Mesothelial cell of epicardium (in vitro differentiated cells): Measurements from ENCODE around the gene DNAH7. TPM values are rescaled to one million over a fixed set of nuclear protein-coding genes. Genes with fewer than 3 reads are reported as not detected.

Experiments
- DNase-seq, 2 experiments: peaks; one replicate each; pipeline ENCODE4 v3.0.0; 2021; ENCODE audit warnings: low spot score in 2 of 2; ENCODE audit not compliant: unreplicated experiment in 2 of 2
- H3K27ac Mint-ChIP-seq: 2 replicates; pipeline ENCODE4 v1.8.0; 2021; ENCODE audit warnings: mixed read lengths
- H3K27me3 Mint-ChIP-seq: 2 replicates; pipeline ENCODE4 v1.8.0; 2021; ENCODE audit warnings: low read depth, mixed read lengths
- H3K36me3 Mint-ChIP-seq: 2 replicates; pipeline ENCODE4 v1.8.0; 2021; ENCODE audit warnings: mixed read lengths
- H3K4me1 Mint-ChIP-seq: 2 replicates; pipeline ENCODE4 v1.8.0; 2021; ENCODE audit warnings: mixed read lengths
- H3K4me3 Mint-ChIP-seq: 2 replicates; pipeline ENCODE4 v1.8.0; 2021; ENCODE audit warnings: mild to moderate bottlenecking, moderate library complexity, mixed read lengths
- H3K9me3 Mint-ChIP-seq: 2 replicates; pipeline ENCODE4 v1.8.0; 2021; ENCODE audit warnings: mixed read lengths
- CTCF ChIP-seq: fragments of 200-600 bp; sonication (generic); IDR thresholded peaks from one replicate; pipeline ENCODE4 v1.5.0; 2021; ENCODE audit warnings: antibody characterized with exemption; ENCODE audit not compliant: unreplicated experiment
- total RNA-seq: library from RNA; stranded (reverse); gene quantifications from 3 replicates; pipeline ENCODE4 v1.2.1, GENCODE V29; 2021

Gene DNAH7
- total RNA-seq, 1 donor from 2014 or later, result 0.63 TPM

- Mint-ChIP-seq H3K36me3 (no peaks in the 10 kb centered on the region), H3K4me3 (no peak overlapping the region), H3K27ac (no peak overlapping the region), H3K27me3 (no peaks in the 10 kb centered on the region), H3K4me1 (peaks cover 15% of the 10 kb centered on the region), H3K9me3 (no peaks in the 10 kb centered on the region)
- no peak for DNase-seq
- no peak for TF ChIP-seq CTCF
These were observed 205.5 kb downstream of the DNAH7 start for GRCh38 chr2:195863121-195863520.

GRCh38 chr2:195861821-195862220, 206.8 kb downstream of the DNAH7 start:
- no peak overlapping the region for H3K27ac Mint-ChIP-seq
- no peak overlapping the region for H3K4me3 Mint-ChIP-seq
- H3K36me3 Mint-ChIP-seq, result no peaks in the 10 kb centered on the region
- H3K9me3 Mint-ChIP-seq, result no peaks in the 10 kb centered on the region
- TF ChIP-seq CTCF, result no peak
- no peaks in the 10 kb centered on the region for H3K27me3 Mint-ChIP-seq
- no peak for DNase-seq
- peaks cover 15% of the 10 kb centered on the region for H3K4me1 Mint-ChIP-seq

GRCh38 chr2:195859513-195859912, 209.1 kb downstream of the DNAH7 start:
- Mint-ChIP-seq H3K27me3 (no peaks in the 10 kb centered on the region), H3K9me3 (no peaks in the 10 kb centered on the region), H3K36me3 (no peaks in the 10 kb centered on the region), H3K27ac (no peak overlapping the region), H3K4me3 (no peak overlapping the region), H3K4me1 (peaks cover 15% of the 10 kb centered on the region)
- no peak for TF ChIP-seq CTCF
- DNase-seq, result no peak

- H3K36me3 Mint-ChIP-seq, result no peaks in the 10 kb centered on the region
- H3K9me3 Mint-ChIP-seq, result no peaks in the 10 kb centered on the region
- DNase-seq, result no peak
- TF ChIP-seq CTCF, result no peak
- H3K4me1 Mint-ChIP-seq, result peaks cover 10% of the 10 kb centered on the region
- no peak overlapping the region for H3K4me3 Mint-ChIP-seq
- no peak overlapping the region for H3K27ac Mint-ChIP-seq
- no peaks in the 10 kb centered on the region for H3K27me3 Mint-ChIP-seq
These were observed 211.5 kb downstream of the DNAH7 start for GRCh38 chr2:195857132-195857531.

GRCh38 chr2:195850764-195851163, 217.9 kb downstream of the DNAH7 start:
- H3K36me3 Mint-ChIP-seq, result no peaks in the 10 kb centered on the region
- no peak for TF ChIP-seq CTCF
- DNase-seq, result no peak
- no peak overlapping the region for H3K4me3 Mint-ChIP-seq
- H3K9me3 Mint-ChIP-seq, result peaks cover 6% of the 10 kb centered on the region
- peaks cover 9% of the 10 kb centered on the region for H3K4me1 Mint-ChIP-seq
- no peaks in the 10 kb centered on the region for H3K27me3 Mint-ChIP-seq
- H3K27ac Mint-ChIP-seq, result no peak overlapping the region
